ENCODE measurements around the gene PAX7. TPM values are rescaled to one million over a fixed set of nuclear protein-coding genes. Genes with fewer than 3 reads are reported as not detected.
A peak's percentile ranks its signal among the peaks of the same experiment; 100 is the strongest.

The PAX7 gene
- total RNA-seq, 2 experiments from 2014 or later, result not detected

- DNase-seq (no peak), ATAC-seq (ENCODE audit: poor library complexity) (no peak)
- H3K27ac ChIP-seq (ENCODE audit: low read depth in 1 of 2, low read length in 2 of 2), result no peak overlapping the region
- no peaks in the 10 kb centered on the region for H3K36me3 Mint-ChIP-seq (ENCODE audit: low read depth)
- no peak overlapping the region for H3K4me3 Mint-ChIP-seq
- no peaks in the 10 kb centered on the region for H3K27me3 Mint-ChIP-seq
- intact Hi-C loops (cut with DNase I, micrococcal nuclease), result no loop called here
- ChIA-PET POLR2A (no interaction called here), CTCF (no interaction called here)
- peaks cover 0 to 3% of the 10 kb centered on the region in 2 experiments for H3K27me3 ChIP-seq (ENCODE audit: control insufficient read depth in 1 of 2, insufficient read depth in 2 of 2, low read length in 2 of 2)
- H3K4me1 Mint-ChIP-seq (ENCODE audit: low read depth), result peaks cover 21% of the 10 kb centered on the region
- TF ChIP-seq CTCF (IDR thresholded peaks at IDR 0.05), result no peak
- H3K36me3 ChIP-seq (ENCODE audit: insufficient read depth, low read length), result no peaks in the 10 kb centered on the region
- H3K9me3 ChIP-seq (ENCODE audit: control insufficient read depth in 1 of 2, insufficient read depth in 1 of 2, low read length in 2 of 2), result no peaks in the 10 kb centered on the region
- peak overlapping the region; percentile 4 for H3K27ac Mint-ChIP-seq
- H3K9me3 Mint-ChIP-seq, result no peaks in the 10 kb centered on the region
- H3K4me1 ChIP-seq (ENCODE audit: insufficient read depth, low read length), result peaks cover 16% of the 10 kb centered on the region
- no peak overlapping the region for H3K4me3 ChIP-seq (ENCODE audit: low read length)
These were observed 35.8 kb downstream of the PAX7 start for GRCh38 chr1:18666317-18666920.

GRCh38 chr1:18667333-18667732 lies 36.7 kb downstream of the PAX7 start:
- POLR2A ChIA-PET, result interaction anchor here (0.9 kb wide), 1 partner anchor 15 kb away, joined by 4 read pairs; no protein-coding TSS in a partner anchor
- intact Hi-C loops (cut with DNase I, micrococcal nuclease), result no loop called here

GRCh38 chr1:18668046-18668445 lies 37.4 kb downstream of the PAX7 start:
- H3K9me3 Mint-ChIP-seq, result no peaks in the 10 kb centered on the region
- ATAC-seq (ENCODE audit: poor library complexity) (no peak), DNase-seq (no peak)
- CTCF ChIA-PET, result no interaction called here
- POLR2A ChIA-PET, result interaction anchor here (0.9 kb wide), 1 partner anchor 16 kb away, joined by 4 read pairs; no protein-coding TSS in a partner anchor
- no peak overlapping the region for H3K4me3 Mint-ChIP-seq
- no peaks in the 10 kb centered on the region for H3K36me3 Mint-ChIP-seq (ENCODE audit: low read depth)
- Histone ChIP-seq H3K27me3 (ENCODE audit: control insufficient read depth in 1 of 2, insufficient read depth in 2 of 2, low read length in 2 of 2) (peaks cover under 1 to 3% of the 10 kb centered on the region in 2 experiments), H3K27ac (ENCODE audit: low read depth in 1 of 2, low read length in 2 of 2) (no peak overlapping the region), H3K4me3 (ENCODE audit: low read length) (no peak overlapping the region), H3K4me1 (ENCODE audit: insufficient read depth, low read length) (peaks cover 11% of the 10 kb centered on the region), H3K9me3 (ENCODE audit: control insufficient read depth in 1 of 2, insufficient read depth in 1 of 2, low read length in 2 of 2) (no peaks in the 10 kb centered on the region), H3K36me3 (ENCODE audit: insufficient read depth, low read length) (no peaks in the 10 kb centered on the region)
- intact Hi-C loops (cut with DNase I, micrococcal nuclease), result no loop called here
- peaks cover 18% of the 10 kb centered on the region for H3K4me1 Mint-ChIP-seq (ENCODE audit: low read depth)
- no peak overlapping the region for H3K27ac Mint-ChIP-seq
- no peak for TF ChIP-seq CTCF (IDR thresholded peaks at IDR 0.05)
- H3K27me3 Mint-ChIP-seq, result no peaks in the 10 kb centered on the region

More at GRCh38 chr1:18667333-18667732, 36.7 kb downstream of the PAX7 start:
- Mint-ChIP-seq H3K4me3 (no peak overlapping the region), H3K27ac (no peak overlapping the region), H3K27me3 (no peaks in the 10 kb centered on the region), H3K4me1 (ENCODE audit: low read depth) (peaks cover 18% of the 10 kb centered on the region), H3K9me3 (no peaks in the 10 kb centered on the region), H3K36me3 (ENCODE audit: low read depth) (no peaks in the 10 kb centered on the region)
- no peak for TF ChIP-seq CTCF (IDR thresholded peaks at IDR 0.05)
- Histone ChIP-seq H3K27ac (ENCODE audit: low read depth in 1 of 2, low read length in 2 of 2) (no peak overlapping the region), H3K9me3 (ENCODE audit: control insufficient read depth in 1 of 2, insufficient read depth in 1 of 2, low read length in 2 of 2) (no peaks in the 10 kb centered on the region), H3K4me3 (ENCODE audit: low read length) (no peak overlapping the region), H3K4me1 (ENCODE audit: insufficient read depth, low read length) (peaks cover 11% of the 10 kb centered on the region), H3K36me3 (ENCODE audit: insufficient read depth, low read length) (no peaks in the 10 kb centered on the region), H3K27me3 (ENCODE audit: control insufficient read depth in 1 of 2, insufficient read depth in 2 of 2, low read length in 2 of 2) (peaks cover 0 to 3% of the 10 kb centered on the region in 2 experiments)
- no peak for ATAC-seq (ENCODE audit: poor library complexity)
- CTCF ChIA-PET, result no interaction called here
- DNase-seq, result no peak
